IMR-90 (cell line): Measurements from ENCODE around the gene CD46.

ENCODE experiments used
- CEBPB ChIP-seq: IDR thresholded peaks from 2 replicates; pipeline ENCODE4 v1.6.1; 2012; ENCODE audit warnings: low read depth, low read length, improper control_type of control experiment
- CHD1 ChIP-seq: IDR thresholded peaks from 2 replicates; pipeline ENCODE4 v1.6.1; 2012; ENCODE audit warnings: low read depth, low read length, improper control_type of control experiment
- NFE2L2 ChIP-seq: fragments of 150-350 bp; IDR thresholded peaks from 2 replicates; pipeline ENCODE4 v1.6.1; 2016; ENCODE audit warnings: low read depth, mild to moderate bottlenecking, low read length
- POLR2A ChIP-seq: IDR thresholded peaks from 2 replicates; pipeline ENCODE4 v1.6.1; 2012; ENCODE audit warnings: mild to moderate bottlenecking, low read depth, low read length
- SMC3 ChIP-seq: fragments of 150-350 bp; IDR thresholded peaks from 2 replicates; pipeline ENCODE4 v1.6.1; 2016; ENCODE audit warnings: low read depth, mild to moderate bottlenecking, antibody characterized with exemption, low read length, moderate library complexity
- TF ChIP-seq, protein P1 (sequence below): conservative IDR thresholded peaks from 2 replicates; pipeline ENCODE4 v1.5.1; 2012; ENCODE audit warnings: mild to moderate bottlenecking, low read depth, low read length, improper control_type of control experiment
- TF ChIP-seq, protein P2 (sequence below): fragments of 150-350 bp; IDR thresholded peaks from 2 replicates; pipeline ENCODE4 v1.6.1; 2016; ENCODE audit warnings: low read depth, mild to moderate bottlenecking, low read length, moderate library complexity, borderline replicate concordance

DNA sequence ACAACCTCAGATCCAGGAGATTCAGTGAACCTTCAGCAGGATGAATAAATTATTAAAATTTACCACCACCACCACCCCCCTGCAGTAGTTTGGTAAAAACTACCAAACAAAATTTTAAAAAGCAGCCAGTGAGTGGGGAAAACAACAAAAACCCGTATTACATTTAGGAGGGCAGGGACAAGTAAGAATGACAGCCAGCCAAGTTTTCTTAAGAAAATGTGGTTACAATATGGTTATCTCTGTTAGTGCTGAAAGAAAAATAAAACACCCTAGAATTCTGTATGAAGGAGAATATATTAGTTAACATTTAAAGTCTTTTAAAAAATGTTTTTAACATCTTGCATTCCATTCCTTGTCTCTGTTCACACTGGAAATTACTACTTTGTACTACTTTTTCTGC, 14.7 kb downstream of the CD46 start:
- TF ChIP-seq, protein P1, sequence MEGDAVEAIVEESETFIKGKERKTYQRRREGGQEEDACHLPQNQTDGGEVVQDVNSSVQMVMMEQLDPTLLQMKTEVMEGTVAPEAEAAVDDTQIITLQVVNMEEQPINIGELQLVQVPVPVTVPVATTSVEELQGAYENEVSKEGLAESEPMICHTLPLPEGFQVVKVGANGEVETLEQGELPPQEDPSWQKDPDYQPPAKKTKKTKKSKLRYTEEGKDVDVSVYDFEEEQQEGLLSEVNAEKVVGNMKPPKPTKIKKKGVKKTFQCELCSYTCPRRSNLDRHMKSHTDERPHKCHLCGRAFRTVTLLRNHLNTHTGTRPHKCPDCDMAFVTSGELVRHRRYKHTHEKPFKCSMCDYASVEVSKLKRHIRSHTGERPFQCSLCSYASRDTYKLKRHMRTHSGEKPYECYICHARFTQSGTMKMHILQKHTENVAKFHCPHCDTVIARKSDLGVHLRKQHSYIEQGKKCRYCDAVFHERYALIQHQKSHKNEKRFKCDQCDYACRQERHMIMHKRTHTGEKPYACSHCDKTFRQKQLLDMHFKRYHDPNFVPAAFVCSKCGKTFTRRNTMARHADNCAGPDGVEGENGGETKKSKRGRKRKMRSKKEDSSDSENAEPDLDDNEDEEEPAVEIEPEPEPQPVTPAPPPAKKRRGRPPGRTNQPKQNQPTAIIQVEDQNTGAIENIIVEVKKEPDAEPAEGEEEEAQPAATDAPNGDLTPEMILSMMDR: no peak
- no peak for TF ChIP-seq CEBPB
- TF ChIP-seq POLR2A: no peak
- TF ChIP-seq, protein P2, sequence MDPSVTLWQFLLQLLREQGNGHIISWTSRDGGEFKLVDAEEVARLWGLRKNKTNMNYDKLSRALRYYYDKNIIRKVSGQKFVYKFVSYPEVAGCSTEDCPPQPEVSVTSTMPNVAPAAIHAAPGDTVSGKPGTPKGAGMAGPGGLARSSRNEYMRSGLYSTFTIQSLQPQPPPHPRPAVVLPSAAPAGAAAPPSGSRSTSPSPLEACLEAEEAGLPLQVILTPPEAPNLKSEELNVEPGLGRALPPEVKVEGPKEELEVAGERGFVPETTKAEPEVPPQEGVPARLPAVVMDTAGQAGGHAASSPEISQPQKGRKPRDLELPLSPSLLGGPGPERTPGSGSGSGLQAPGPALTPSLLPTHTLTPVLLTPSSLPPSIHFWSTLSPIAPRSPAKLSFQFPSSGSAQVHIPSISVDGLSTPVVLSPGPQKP: no peak
- TF ChIP-seq NFE2L2: no peak
- no peak for TF ChIP-seq SMC3
- no peak for TF ChIP-seq CHD1
